Natural killer cell treated with Interleukin-12 subunit alpha and Interleukin-12 subunit beta and Interleukin-15 and Interleukin-18, amount 100 ng/mL, for 72 hours (primary cell): ENCODE results near the gene MCM10. TPM values are rescaled to one million over a fixed set of nuclear protein-coding genes. Genes with fewer than 3 reads are reported as not detected.
"Not testable (repeated sequence)": the region's sequence is repeated elsewhere in the genome, so short reads cannot be mapped to it uniquely, and the experiment has no call there.

Source experiments
- ATAC-seq, 2 donors: fragments of 150-1000 bp; cut with Tn5 transposase in 1 of 2; sonication (Bioruptor Pico), chemical (Tn5 transposase) in 1 of 2; 2 replicates each; pipeline ENCODE4 v1.10.0; 2021
- DNase-seq: peaks from one replicate; pipeline ENCODE4 v3.0.0; 2022; ENCODE audit warnings: low spot score
- H3K27ac Mint-ChIP-seq, 2 donors: 1 replicate in 1 of 2; 2 replicates in 1 of 2; pipeline ENCODE4 v1.8.0; 2022; ENCODE audit warnings: mixed read lengths in 2 of 2, mild to moderate bottlenecking in 1 of 2, moderate library complexity in 1 of 2
- H3K27me3 Mint-ChIP-seq, 2 donors: 1 replicate in 1 of 2; 2 replicates in 1 of 2; pipeline ENCODE4 v1.8.0; 2022; ENCODE audit warnings: mixed read lengths in 2 of 2
- H3K36me3 Mint-ChIP-seq: one replicate; pipeline ENCODE4 v1.8.0; 2022; ENCODE audit warnings: mixed read lengths
- H3K4me1 Mint-ChIP-seq, 2 donors: 1 replicate in 1 of 2; 2 replicates in 1 of 2; pipeline ENCODE4 v1.8.0; 2022; ENCODE audit warnings: low read depth in 2 of 2, mixed read lengths in 2 of 2, mild to moderate bottlenecking in 1 of 2
- H3K4me3 Mint-ChIP-seq: one replicate; pipeline ENCODE4 v1.8.0; 2022; ENCODE audit warnings: mixed read lengths
- H3K9me3 Mint-ChIP-seq: 2 replicates; pipeline ENCODE4 v1.8.0; 2022; ENCODE audit warnings: mixed read lengths
- total RNA-seq, 2 donors: library from RNA; stranded (reverse); gene quantifications; one replicate each; pipeline ENCODE4 v1.2.3, GENCODE V29; 2022

Gene MCM10
- total RNA-seq, 2 donors from 2014 or later: 40.0 to 120 TPM

DNA sequence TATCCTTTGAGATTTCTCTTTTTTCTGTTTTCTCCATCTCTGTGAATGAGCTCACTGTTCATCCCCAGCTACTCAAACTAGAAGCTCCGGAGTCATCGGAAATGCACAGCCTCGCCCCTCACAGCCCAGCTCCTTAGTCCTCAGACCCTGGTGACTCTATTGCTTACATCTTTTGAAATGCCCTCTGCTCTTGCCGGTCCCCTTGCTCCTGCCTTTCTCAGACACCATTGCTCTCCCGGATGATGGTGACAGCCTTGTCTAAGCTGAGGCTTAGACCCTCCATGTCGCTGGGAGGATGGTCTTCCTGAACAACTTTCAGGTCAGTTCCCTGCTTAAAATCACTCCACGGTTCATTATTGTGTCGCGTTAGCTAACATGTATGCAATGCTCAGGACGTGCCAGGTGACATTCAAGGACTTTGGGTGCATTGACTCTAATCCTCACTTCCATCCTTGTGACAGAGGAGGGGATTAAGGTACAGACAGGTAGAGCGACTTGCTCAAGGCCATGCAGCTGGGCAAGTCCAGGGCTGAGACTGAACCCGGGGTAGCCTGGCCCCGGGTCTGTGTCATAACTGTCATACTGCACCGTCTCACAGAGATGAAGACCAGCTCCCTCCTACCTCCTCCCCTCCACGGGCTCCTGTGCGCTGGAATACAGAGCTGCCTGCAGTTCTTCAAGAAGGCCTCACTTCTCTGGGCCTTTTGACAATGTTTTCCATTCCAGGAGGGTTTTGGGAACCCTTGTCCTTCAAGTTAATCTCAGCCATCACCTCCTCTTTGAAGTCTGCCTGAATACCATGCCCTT lies 77.1 kb downstream of the MCM10 start:
- Mint-ChIP-seq H3K36me3 (no peaks in the 10 kb centered on the region), H3K4me1 (no peaks in the 10 kb centered on the region), H3K9me3 (no peaks in the 10 kb centered on the region), H3K27ac (no peak overlapping the region), H3K4me3 (no peak overlapping the region), H3K27me3 (no peaks in the 10 kb centered on the region)
- peak in 1 of 2 donors; percentile 53 for ATAC-seq
- DNase-seq: no peak

DNA sequence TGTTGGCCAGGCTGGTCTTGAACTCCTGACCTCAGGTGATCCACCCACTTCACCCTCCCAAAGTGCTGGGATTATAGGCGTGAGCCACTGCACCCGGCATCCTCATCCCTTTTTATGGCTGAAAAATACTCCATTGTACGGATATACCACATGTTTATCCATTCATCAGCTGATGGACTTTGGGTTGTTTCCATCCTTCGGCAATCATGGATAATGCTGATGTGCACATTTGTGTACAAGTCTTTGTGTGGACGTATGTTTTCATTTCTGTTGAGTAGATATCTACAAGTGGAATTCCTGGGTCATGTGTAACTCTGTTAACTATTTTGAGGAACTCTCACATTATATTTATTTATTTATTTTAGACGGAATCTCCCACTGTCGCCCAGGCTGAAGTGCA lies 78.6 kb downstream of the MCM10 start:
- ATAC-seq: no peak
- no peaks in the 10 kb centered on the region for H3K27me3 Mint-ChIP-seq
- H3K9me3 Mint-ChIP-seq: no peaks in the 10 kb centered on the region
- DNase-seq: no peak
- H3K27ac Mint-ChIP-seq: no peak overlapping the region
- H3K4me3 Mint-ChIP-seq: no peak overlapping the region
- H3K4me1 Mint-ChIP-seq: no peaks in the 10 kb centered on the region
- H3K36me3 Mint-ChIP-seq: no peaks in the 10 kb centered on the region

DNA sequence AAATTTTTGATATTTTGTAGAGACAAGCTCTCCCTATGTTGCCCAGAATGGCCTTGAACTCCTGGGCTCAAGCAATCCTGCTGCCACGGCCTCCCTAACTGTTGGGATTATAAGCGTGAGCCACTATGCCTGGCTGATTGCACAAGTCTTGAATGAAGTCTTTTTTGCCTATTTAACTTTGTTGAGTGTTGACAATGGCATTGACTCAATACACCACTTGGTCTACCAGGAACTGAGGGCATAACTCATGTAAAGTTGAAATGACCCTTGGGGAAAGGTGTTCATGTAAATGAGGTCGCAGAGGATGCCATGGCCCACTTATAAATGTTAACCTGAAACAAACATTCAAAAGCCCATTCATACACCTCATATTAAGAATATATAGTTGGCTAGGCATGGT lies 80.3 kb downstream of the MCM10 start:
- Mint-ChIP-seq H3K36me3 (no peaks in the 10 kb centered on the region), H3K9me3 (no peaks in the 10 kb centered on the region), H3K27ac (no peak overlapping the region), H3K4me1 (no peaks in the 10 kb centered on the region), H3K27me3 (no peaks in the 10 kb centered on the region), H3K4me3 (no peak overlapping the region)
- ATAC-seq: no peak
- DNase-seq: no peak

DNA sequence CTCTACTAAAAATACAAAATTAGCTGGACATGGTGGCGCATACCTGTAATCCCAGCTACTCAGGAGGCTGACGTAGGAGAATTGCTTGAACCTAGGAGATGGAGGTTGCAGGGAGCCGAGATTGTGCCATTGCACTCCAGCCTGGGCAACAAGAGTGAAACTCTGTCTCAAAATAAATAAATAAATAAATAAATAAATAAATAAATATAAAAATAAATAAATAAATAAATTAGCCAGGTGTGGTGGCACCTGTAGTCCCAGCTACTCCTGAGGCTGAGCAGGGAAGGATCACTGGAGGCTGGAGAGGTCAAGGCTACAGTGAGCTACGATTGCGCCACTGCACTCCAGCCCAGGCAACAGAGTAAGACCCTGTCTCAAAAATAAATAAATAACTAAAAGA lies 80.9 kb downstream of the MCM10 start:
- H3K27me3 Mint-ChIP-seq, H3K4me3 Mint-ChIP-seq, DNase-seq, H3K9me3 Mint-ChIP-seq, H3K4me1 Mint-ChIP-seq, ATAC-seq, H3K27ac Mint-ChIP-seq, H3K36me3 Mint-ChIP-seq: not testable (repeated sequence)

DNA sequence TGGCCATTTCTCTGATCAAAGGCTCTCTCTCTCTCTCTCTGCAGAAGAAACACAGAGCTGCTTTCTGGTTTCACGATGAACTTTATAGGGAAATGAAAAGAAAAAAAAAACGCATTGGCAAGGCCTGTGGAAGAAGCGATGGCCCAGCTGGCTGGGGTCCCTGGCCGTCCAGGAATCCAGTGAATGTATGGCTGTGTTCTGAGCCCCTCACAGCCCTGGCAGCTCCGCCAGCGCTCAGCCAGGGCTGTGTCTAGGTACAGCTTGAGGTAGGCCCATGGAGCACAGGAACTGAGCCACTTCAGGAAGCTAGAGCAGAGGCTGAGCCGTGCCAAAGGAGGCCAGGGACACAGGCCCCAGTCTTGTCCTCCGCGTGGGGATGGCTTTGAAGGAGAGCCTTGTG lies 85.9 kb downstream of the MCM10 start:
- Mint-ChIP-seq H3K9me3 (no peaks in the 10 kb centered on the region), H3K27me3 (no peaks in the 10 kb centered on the region), H3K27ac (no peak overlapping the region), H3K36me3 (no peaks in the 10 kb centered on the region), H3K4me3 (no peak overlapping the region), H3K4me1 (no peaks in the 10 kb centered on the region)
- ATAC-seq (no peak), DNase-seq (no peak)

DNA sequence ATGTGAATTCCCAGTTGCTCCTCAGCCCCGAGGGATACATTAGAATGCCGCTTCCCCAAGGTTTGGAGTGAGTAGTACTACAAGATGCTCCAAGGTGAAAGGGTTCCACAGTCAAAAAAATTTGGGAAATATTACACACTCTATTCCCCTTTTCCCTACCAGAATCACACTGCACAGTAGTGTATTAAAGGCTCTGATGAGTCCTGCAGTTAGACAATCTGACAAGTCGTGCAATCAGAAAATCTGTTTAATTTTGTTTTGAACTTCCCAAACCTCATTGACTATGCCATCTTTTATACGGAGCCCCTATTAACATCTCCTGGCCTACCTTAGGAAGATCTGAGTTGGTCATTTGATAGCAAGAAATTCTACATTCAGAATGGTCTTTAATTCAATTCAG lies 86.4 kb downstream of the MCM10 start:
- DNase-seq (no peak), ATAC-seq (no peak)
- Mint-ChIP-seq H3K4me1 (no peaks in the 10 kb centered on the region), H3K27me3 (no peaks in the 10 kb centered on the region), H3K27ac (no peak overlapping the region), H3K36me3 (no peaks in the 10 kb centered on the region), H3K4me3 (no peak overlapping the region), H3K9me3 (no peaks in the 10 kb centered on the region)

DNA sequence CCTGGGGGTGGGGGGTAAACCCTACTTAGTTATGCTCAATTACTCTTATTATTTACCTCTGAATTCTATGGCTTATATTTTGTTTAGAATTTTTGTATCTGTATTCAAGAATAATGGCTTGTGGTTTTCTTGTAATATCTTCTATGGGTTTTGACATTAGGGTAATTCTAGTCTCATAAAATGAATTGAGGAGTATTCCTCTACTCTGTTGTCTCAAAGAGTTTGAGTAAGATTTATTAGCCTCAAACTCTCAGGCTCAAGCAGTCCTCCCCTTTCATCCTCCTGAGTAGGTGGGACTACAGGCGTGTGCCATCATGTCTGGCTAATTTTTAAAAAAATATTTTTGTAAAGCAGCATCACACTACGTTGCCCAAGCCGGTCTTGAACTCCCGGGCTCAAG lies 92.4 kb downstream of the MCM10 start:
- no peak overlapping the region for H3K27ac Mint-ChIP-seq
- H3K4me1 Mint-ChIP-seq: no peaks in the 10 kb centered on the region
- H3K9me3 Mint-ChIP-seq: no peaks in the 10 kb centered on the region
- H3K4me3 Mint-ChIP-seq: no peak overlapping the region
- peaks cover 6 to 7% of the 10 kb centered on the region in 2 donors for H3K27me3 Mint-ChIP-seq
- DNase-seq (no peak), ATAC-seq (no peak)
- H3K36me3 Mint-ChIP-seq: no peaks in the 10 kb centered on the region

DNA sequence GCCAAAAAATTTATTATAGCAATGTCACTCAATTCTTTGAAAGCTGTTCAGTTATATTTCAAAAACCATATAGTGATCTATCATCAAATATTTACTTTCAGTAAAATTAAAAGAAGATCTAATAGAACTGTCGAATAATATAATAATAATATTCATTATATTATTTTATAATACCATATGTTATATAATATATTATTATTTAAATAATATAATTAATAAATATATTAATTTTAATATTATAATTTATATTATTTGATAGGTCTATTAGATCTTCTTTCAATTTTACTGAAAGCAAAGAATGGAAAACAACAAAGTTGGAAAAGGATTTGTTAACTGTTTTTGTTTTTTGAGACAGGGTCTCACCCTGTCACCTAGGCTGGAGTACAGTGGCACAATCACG lies 95.3 kb downstream of the MCM10 start:
- ATAC-seq (no peak), DNase-seq (no peak)
- Mint-ChIP-seq H3K9me3 (no peaks in the 10 kb centered on the region), H3K4me1 (no peaks in the 10 kb centered on the region), H3K27ac (no peak overlapping the region), H3K27me3 (peaks cover 7 to 8% of the 10 kb centered on the region in 2 donors), H3K4me3 (no peak overlapping the region), H3K36me3 (no peaks in the 10 kb centered on the region)

DNA sequence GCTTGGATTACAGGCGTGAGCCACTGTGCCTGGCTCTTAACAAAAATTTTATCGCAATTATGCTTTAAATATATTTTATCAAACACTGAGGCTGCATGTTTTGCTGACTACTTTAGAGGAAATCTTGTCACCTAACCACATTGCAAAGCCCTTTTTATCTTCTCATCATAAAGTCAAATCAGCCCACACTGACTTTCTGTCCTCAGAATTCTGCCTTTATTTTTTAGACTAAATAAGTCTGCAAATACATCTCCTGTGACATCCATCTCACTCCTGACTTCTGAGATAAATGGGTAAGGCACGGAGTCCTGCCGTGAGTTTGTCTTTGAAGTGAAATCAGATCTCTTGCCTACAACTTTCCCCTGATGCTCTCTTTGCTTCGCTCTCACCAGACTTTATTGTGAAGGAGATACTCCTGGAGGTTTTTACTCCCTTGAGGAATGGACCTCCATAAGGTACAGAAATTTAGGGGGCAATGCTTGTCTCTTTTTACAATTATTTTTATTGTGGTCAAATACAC lies 96.3 kb downstream of the MCM10 start:
- no peak overlapping the region for H3K27ac Mint-ChIP-seq
- H3K9me3 Mint-ChIP-seq: no peaks in the 10 kb centered on the region
- no peak for ATAC-seq
- peaks cover 10 to 13% of the 10 kb centered on the region in 2 donors for H3K27me3 Mint-ChIP-seq
- H3K36me3 Mint-ChIP-seq: no peaks in the 10 kb centered on the region
- no peak overlapping the region for H3K4me3 Mint-ChIP-seq
- H3K4me1 Mint-ChIP-seq: no peaks in the 10 kb centered on the region
- DNase-seq: no peak

Other genes with a start within 250 kb of the MCM10 start
- under 1 TPM in 1 of 2 donors, not detected in 1; 0.45 TPM for gene CCDC3, start 159.8 kb upstream of the MCM10 start, total RNA-seq
- gene OPTN, start 61.4 kb upstream of the MCM10 start, total RNA-seq: 10 to 100 TPM; 56.1 to 89.6 TPM
- not detected for gene UCMA, start 72.8 kb downstream of the MCM10 start, total RNA-seq
- 1 to 10 TPM; 4.4 to 7.0 TPM for gene PHYH, start 138.5 kb downstream of the MCM10 start, total RNA-seq
- gene SEPHS1, start 186.7 kb downstream of the MCM10 start, total RNA-seq: 10 to 100 TPM; 37.8 to 62.4 TPM